ENCODE results near the gene MAGI1.

The MAGI1 gene

GRCh38 chr3:65433480-65433879 is 605.2 kb downstream of the MAGI1 start:
- Histone ChIP-seq H3K9me3 (ENCODE audit: control insufficient read depth, low read depth, low read length) (no peaks in the 10 kb centered on the region), H3K9ac (ENCODE audit: low read length) (no peak overlapping the region), H3K36me3 (ENCODE audit: control insufficient read depth, low read depth, low read length) (peaks cover 83% of the 10 kb centered on the region), H3K27me3 (ENCODE audit: control insufficient read depth, insufficient read depth, low read length) (no peaks in the 10 kb centered on the region), H3K27ac (ENCODE audit: low read length) (no peak overlapping the region), H3K4me1 (ENCODE audit: control insufficient read depth, low read depth, low read length) (no peaks in the 10 kb centered on the region), H3K4me3 (ENCODE audit: low read length) (no peak overlapping the region)

- H3K36me3 ChIP-seq (ENCODE audit: control insufficient read depth, low read depth, low read length): peaks cover 83% of the 10 kb centered on the region
- H3K4me1 ChIP-seq (ENCODE audit: control insufficient read depth, low read depth, low read length): no peaks in the 10 kb centered on the region
- no peak overlapping the region for H3K4me3 ChIP-seq (ENCODE audit: low read length)
- H3K9me3 ChIP-seq (ENCODE audit: control insufficient read depth, low read depth, low read length): no peaks in the 10 kb centered on the region
- no peak overlapping the region for H3K27ac ChIP-seq (ENCODE audit: low read length)
- no peak overlapping the region for H3K9ac ChIP-seq (ENCODE audit: low read length)
- H3K27me3 ChIP-seq (ENCODE audit: control insufficient read depth, insufficient read depth, low read length): no peaks in the 10 kb centered on the region
Observed at GRCh38 chr3:65432388-65433003, 606.2 kb downstream of the MAGI1 start.

DNA sequence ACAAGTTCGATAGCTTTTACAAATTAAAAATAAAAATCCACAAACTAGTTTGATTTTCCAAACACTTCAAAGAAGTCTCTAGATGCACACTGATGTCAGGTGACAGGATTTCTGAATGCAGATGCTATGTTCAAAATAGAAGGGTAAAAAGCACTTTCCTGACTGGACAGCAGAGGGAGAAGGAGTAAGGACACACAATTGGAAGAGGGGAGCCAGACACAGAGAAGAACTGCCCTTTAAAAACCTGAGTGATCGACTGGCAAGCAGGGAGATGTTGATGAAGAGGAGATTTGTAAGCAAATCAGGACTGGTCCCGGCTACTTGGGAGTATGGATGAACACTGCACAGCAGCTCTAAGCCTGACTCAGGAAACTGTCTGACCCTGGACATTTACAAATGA is 612.8 kb downstream of the MAGI1 start:
- H3K27me3 ChIP-seq (ENCODE audit: control insufficient read depth, insufficient read depth, low read length): no peaks in the 10 kb centered on the region
- no peaks in the 10 kb centered on the region for H3K4me1 ChIP-seq (ENCODE audit: control insufficient read depth, low read depth, low read length)
- no peak overlapping the region for H3K9ac ChIP-seq (ENCODE audit: low read length)
- H3K36me3 ChIP-seq (ENCODE audit: control insufficient read depth, low read depth, low read length): peaks cover 38% of the 10 kb centered on the region
- no peak overlapping the region for H3K4me3 ChIP-seq (ENCODE audit: low read length)
- no peak overlapping the region for H3K27ac ChIP-seq (ENCODE audit: low read length)
- no peaks in the 10 kb centered on the region for H3K9me3 ChIP-seq (ENCODE audit: control insufficient read depth, low read depth, low read length)

- H3K27ac ChIP-seq (ENCODE audit: low read length): no peak overlapping the region
- peaks cover 6% of the 10 kb centered on the region for H3K36me3 ChIP-seq (ENCODE audit: control insufficient read depth, low read depth, low read length)
- H3K4me1 ChIP-seq (ENCODE audit: control insufficient read depth, low read depth, low read length): no peaks in the 10 kb centered on the region
- no peaks in the 10 kb centered on the region for H3K27me3 ChIP-seq (ENCODE audit: control insufficient read depth, insufficient read depth, low read length)
- H3K4me3 ChIP-seq (ENCODE audit: low read length): no peak overlapping the region
- H3K9me3 ChIP-seq (ENCODE audit: control insufficient read depth, low read depth, low read length): no peaks in the 10 kb centered on the region
- no peak overlapping the region for H3K9ac ChIP-seq (ENCODE audit: low read length)
Observed at GRCh38 chr3:65422154-65422553, 616.6 kb downstream of the MAGI1 start.

DNA sequence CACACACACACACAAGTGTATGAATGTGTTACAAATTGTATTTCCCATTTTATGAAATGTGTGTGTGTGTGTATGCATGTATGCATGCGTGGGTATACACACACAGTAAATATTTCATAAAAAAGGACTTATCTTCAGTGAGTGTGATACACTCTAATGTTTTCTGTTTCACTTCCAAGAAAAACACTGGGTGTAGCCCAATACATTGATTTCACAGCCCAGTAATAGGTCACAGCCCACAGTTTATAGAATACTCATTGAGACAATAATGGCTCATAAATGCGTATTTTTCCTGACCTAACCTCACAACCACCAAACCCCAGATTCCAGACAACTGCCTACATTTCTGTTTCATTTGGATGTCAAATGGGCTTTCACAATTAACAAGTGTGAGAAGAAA is 619.5 kb downstream of the MAGI1 start:
- no peak overlapping the region for H3K4me3 ChIP-seq (ENCODE audit: low read length)
- no peaks in the 10 kb centered on the region for H3K27me3 ChIP-seq (ENCODE audit: control insufficient read depth, insufficient read depth, low read length)
- no peak overlapping the region for H3K9ac ChIP-seq (ENCODE audit: low read length)
- peaks cover 12% of the 10 kb centered on the region for H3K36me3 ChIP-seq (ENCODE audit: control insufficient read depth, low read depth, low read length)
- H3K9me3 ChIP-seq (ENCODE audit: control insufficient read depth, low read depth, low read length): no peaks in the 10 kb centered on the region
- H3K27ac ChIP-seq (ENCODE audit: low read length): no peak overlapping the region
- H3K4me1 ChIP-seq (ENCODE audit: control insufficient read depth, low read depth, low read length): no peaks in the 10 kb centered on the region

DNA sequence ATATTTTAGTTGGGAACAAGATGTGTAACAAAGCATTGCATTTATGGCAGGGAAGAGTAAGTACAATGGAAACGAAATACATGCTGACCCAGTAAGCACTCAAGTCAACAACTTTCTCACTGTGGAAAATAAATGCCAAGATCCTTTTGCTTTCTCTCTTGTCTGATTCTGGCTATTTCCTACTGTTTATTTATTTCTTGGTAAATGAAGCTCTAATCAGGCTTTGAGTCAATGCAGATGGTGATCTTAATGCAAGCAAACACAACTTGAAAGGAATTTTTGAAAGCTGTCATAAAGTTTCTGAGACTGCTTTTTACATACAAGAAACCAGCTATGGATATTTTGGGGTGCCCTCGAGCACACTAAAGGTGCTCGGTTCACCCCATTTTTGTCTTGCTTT is 624.8 kb downstream of the MAGI1 start:
- Histone ChIP-seq H3K4me3 (ENCODE audit: low read length) (no peak overlapping the region), H3K9me3 (ENCODE audit: control insufficient read depth, low read depth, low read length) (no peaks in the 10 kb centered on the region), H3K9ac (ENCODE audit: low read length) (no peak overlapping the region), H3K27me3 (ENCODE audit: control insufficient read depth, insufficient read depth, low read length) (no peaks in the 10 kb centered on the region), H3K4me1 (ENCODE audit: control insufficient read depth, low read depth, low read length) (peaks cover 2% of the 10 kb centered on the region), H3K36me3 (ENCODE audit: control insufficient read depth, low read depth, low read length) (peaks cover 6% of the 10 kb centered on the region), H3K27ac (ENCODE audit: low read length) (no peak overlapping the region)

- Histone ChIP-seq H3K9ac (ENCODE audit: low read length) (no peak overlapping the region), H3K4me1 (ENCODE audit: control insufficient read depth, low read depth, low read length) (peaks cover 13% of the 10 kb centered on the region), H3K27ac (ENCODE audit: low read length) (no peak overlapping the region)
Observed at GRCh38 chr3:65412588-65412987, 626.1 kb downstream of the MAGI1 start.

DNA sequence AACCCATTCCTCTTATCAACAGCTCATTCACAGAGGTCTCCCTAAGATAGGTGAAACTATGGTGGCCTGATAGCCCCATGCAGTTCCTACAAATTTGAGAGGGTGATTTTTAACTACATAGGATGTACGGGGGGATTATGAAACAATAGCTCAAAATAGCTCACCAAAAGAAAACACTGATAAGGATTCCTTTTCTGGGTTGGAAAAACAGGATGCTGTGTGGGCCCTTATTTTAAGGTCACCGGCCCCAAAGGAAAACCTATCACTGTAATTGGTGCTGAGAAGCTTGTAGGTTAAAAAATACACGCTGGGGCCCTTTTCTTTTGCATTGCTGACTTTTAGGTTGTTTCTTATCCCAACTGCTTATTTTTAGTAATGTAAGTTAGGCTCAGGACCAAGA is 627.4 kb downstream of the MAGI1 start:
- H3K4me3 ChIP-seq (ENCODE audit: low read length): no peak overlapping the region
- no peaks in the 10 kb centered on the region for H3K27me3 ChIP-seq (ENCODE audit: control insufficient read depth, insufficient read depth, low read length)
- H3K9ac ChIP-seq (ENCODE audit: low read length): no peak overlapping the region
- no peak overlapping the region for H3K27ac ChIP-seq (ENCODE audit: low read length)
- H3K4me1 ChIP-seq (ENCODE audit: control insufficient read depth, low read depth, low read length): peaks cover 13% of the 10 kb centered on the region
- H3K9me3 ChIP-seq (ENCODE audit: control insufficient read depth, low read depth, low read length): no peaks in the 10 kb centered on the region
- peaks cover 6% of the 10 kb centered on the region for H3K36me3 ChIP-seq (ENCODE audit: control insufficient read depth, low read depth, low read length)

More at GRCh38 chr3:65412588-65412987, 626.1 kb downstream of the MAGI1 start:
- peaks cover 6% of the 10 kb centered on the region for H3K36me3 ChIP-seq (ENCODE audit: control insufficient read depth, low read depth, low read length)
- no peak overlapping the region for H3K4me3 ChIP-seq (ENCODE audit: low read length)
- no peaks in the 10 kb centered on the region for H3K27me3 ChIP-seq (ENCODE audit: control insufficient read depth, insufficient read depth, low read length)
- no peaks in the 10 kb centered on the region for H3K9me3 ChIP-seq (ENCODE audit: control insufficient read depth, low read depth, low read length)

DNA sequence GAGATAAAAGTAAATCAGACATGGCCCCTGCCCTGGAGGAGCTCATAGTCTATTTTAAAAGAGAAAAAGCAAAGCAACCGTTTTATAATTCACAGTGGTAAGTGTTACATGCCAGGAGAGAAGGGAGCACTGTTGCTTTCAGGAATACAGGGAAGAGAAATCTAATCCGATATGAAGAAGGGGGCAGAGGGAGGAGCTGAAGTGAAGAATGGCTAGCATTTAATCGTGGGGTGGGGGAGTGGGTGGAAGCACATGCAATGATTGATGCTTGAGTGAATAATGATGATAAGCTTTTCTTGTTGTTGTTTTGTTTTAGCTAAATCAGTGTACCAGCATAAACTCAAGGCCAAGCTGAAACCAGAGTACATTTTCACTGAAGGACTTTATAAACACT is 629.5 kb downstream of the MAGI1 start:
- Histone ChIP-seq H3K27ac (ENCODE audit: low read length) (no peak overlapping the region), H3K9me3 (ENCODE audit: control insufficient read depth, low read depth, low read length) (no peaks in the 10 kb centered on the region), H3K4me3 (ENCODE audit: low read length) (no peak overlapping the region), H3K9ac (ENCODE audit: low read length) (no peak overlapping the region), H3K4me1 (ENCODE audit: control insufficient read depth, low read depth, low read length) (peaks cover 13% of the 10 kb centered on the region), H3K27me3 (ENCODE audit: control insufficient read depth, insufficient read depth, low read length) (no peaks in the 10 kb centered on the region), H3K36me3 (ENCODE audit: control insufficient read depth, low read depth, low read length) (no peaks in the 10 kb centered on the region)

DNA sequence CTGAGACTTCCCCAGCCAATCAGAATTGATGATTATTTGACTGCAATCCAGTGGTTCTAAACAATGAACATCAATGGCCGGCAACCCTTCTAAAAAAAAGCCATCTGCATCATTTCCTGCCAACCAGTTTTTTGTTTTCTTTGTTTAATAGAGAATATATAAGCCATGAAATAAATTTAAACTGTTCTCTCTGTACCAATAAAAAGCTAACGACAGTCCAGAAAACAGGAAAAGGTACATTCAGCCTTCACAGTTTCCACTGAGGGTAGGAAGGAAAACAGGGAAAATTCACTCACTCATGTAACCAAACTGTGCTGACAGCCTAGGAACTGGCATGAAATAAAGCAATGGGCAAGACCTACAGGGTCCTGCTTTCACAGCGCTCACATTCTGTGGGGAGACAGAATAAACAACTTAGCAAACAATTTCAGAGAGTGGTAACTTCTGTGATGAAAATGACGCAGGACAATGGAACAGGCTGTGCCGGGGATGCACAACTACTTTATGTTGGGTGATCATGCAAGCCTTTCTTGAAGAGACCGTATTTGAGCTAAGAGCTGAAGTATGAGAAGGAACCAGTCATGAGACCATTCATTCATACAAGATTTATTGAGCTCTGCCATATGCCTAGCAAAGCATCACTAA is 630.1 kb downstream of the MAGI1 start:
- H3K9me3 ChIP-seq (ENCODE audit: control insufficient read depth, low read depth, low read length): no peaks in the 10 kb centered on the region
- no peak overlapping the region for H3K27ac ChIP-seq (ENCODE audit: low read length)
- H3K36me3 ChIP-seq (ENCODE audit: control insufficient read depth, low read depth, low read length): no peaks in the 10 kb centered on the region
- no peak overlapping the region for H3K4me3 ChIP-seq (ENCODE audit: low read length)
- no peaks in the 10 kb centered on the region for H3K27me3 ChIP-seq (ENCODE audit: control insufficient read depth, insufficient read depth, low read length)
- H3K9ac ChIP-seq (ENCODE audit: low read length): peak overlapping the region; percentile 13
- H3K4me1 ChIP-seq (ENCODE audit: control insufficient read depth, low read depth, low read length): peaks cover 13% of the 10 kb centered on the region

GRCh38 chr3:65406470-65406869 is 632.2 kb downstream of the MAGI1 start:
- Histone ChIP-seq H3K4me1 (ENCODE audit: control insufficient read depth, low read depth, low read length) (peaks cover 30% of the 10 kb centered on the region), H3K27me3 (ENCODE audit: control insufficient read depth, insufficient read depth, low read length) (no peaks in the 10 kb centered on the region), H3K27ac (ENCODE audit: low read length) (no peak overlapping the region), H3K36me3 (ENCODE audit: control insufficient read depth, low read depth, low read length) (no peaks in the 10 kb centered on the region), H3K4me3 (ENCODE audit: low read length) (no peak overlapping the region), H3K9me3 (ENCODE audit: control insufficient read depth, low read depth, low read length) (no peaks in the 10 kb centered on the region), H3K9ac (ENCODE audit: low read length) (no peak overlapping the region)

- no peak overlapping the region for H3K9ac ChIP-seq (ENCODE audit: low read length)
Observed at GRCh38 chr3:65402597-65402996, 636.1 kb downstream of the MAGI1 start.

More at GRCh38 chr3:65402597-65402996, 636.1 kb downstream of the MAGI1 start:
- Histone ChIP-seq H3K27ac (ENCODE audit: low read length) (no peak overlapping the region), H3K27me3 (ENCODE audit: control insufficient read depth, insufficient read depth, low read length) (no peaks in the 10 kb centered on the region), H3K9me3 (ENCODE audit: control insufficient read depth, low read depth, low read length) (no peaks in the 10 kb centered on the region), H3K4me1 (ENCODE audit: control insufficient read depth, low read depth, low read length) (peaks cover 41% of the 10 kb centered on the region), H3K36me3 (ENCODE audit: control insufficient read depth, low read depth, low read length) (no peaks in the 10 kb centered on the region), H3K4me3 (ENCODE audit: low read length) (peak overlapping the region; percentile 50)
